H1 (cell line): ENCODE results near the gene RIPPLY1. TPM values are rescaled to one million over a fixed set of nuclear protein-coding genes. Genes with fewer than 3 reads are reported as not detected.

ENCODE experiments used
- CTCF ChIA-PET: fragments of 300-600 bp; sonication (Branson Sonifier 250); formaldehyde crosslinking; loops from one replicate; lab custom pipeline; 2021; ENCODE audit not compliant: partially characterized antibody; lab: Charles Lee
- POLR2A ChIA-PET: fragments of 300-600 bp; sonication (Branson Sonifier 250); formaldehyde crosslinking; loops from one replicate; lab custom pipeline; 2021; ENCODE audit warnings: inconsistent platforms; ENCODE audit not compliant: partially characterized antibody; lab: Charles Lee
- DNase-seq, 2 experiments: peaks; one replicate each; pipeline versions ENCODE4 v3.0.0 to v3.0.0-alpha.2; 2010 to 2022; ENCODE audit warnings: low spot score in 2 of 2, low read depth in 1 of 2, mixed read lengths in 1 of 2
- FAIRE-seq: peaks from 2 replicates; lab custom pipeline; 2011; peaks lifted over from hg19 to GRCh38; lab: Jason Lieb, UNC
- H2AFZ ChIP-seq: 2 replicates; pipeline ENCODE4 v1.8.1; 2012; ENCODE audit warnings: low read length, inconsistent platforms
- H2AK5ac ChIP-seq: 2 replicates; pipeline ENCODE4 v1.6.1; 2013; ENCODE audit warnings: low read depth, low read length
- H2BK120ac ChIP-seq: replicated peaks from 2 replicates; pipeline ENCODE3; 2013; ENCODE audit warnings: low read depth, low read length, inconsistent platforms
- H2BK12ac ChIP-seq: 2 replicates; pipeline ENCODE4 v1.6.1; 2013; ENCODE audit warnings: low read depth, low read length
- H2BK15ac ChIP-seq: 2 replicates; pipeline ENCODE4 v1.6.1; 2013; ENCODE audit warnings: low read length
- H2BK20ac ChIP-seq: 2 replicates; pipeline ENCODE4 v1.6.1; 2013; ENCODE audit warnings: low read length
- H2BK5ac ChIP-seq: 2 replicates; pipeline ENCODE4 v1.6.1; 2013; ENCODE audit warnings: low read depth, low read length
- H3K14ac ChIP-seq: 2 replicates; pipeline ENCODE4 v1.6.1; 2013; ENCODE audit warnings: inconsistent platforms; ENCODE audit not compliant: insufficient read length
- H3K18ac ChIP-seq: 2 replicates; pipeline ENCODE4 v1.6.1; 2013; ENCODE audit warnings: low read length; ENCODE audit errors: extremely low read depth
- H3K23ac ChIP-seq: 2 replicates; pipeline ENCODE4 v1.6.1; 2013; ENCODE audit warnings: inconsistent platforms; ENCODE audit not compliant: insufficient read length
- H3K23me2 ChIP-seq: 2 replicates; pipeline ENCODE4 v1.6.1; 2013; ENCODE audit warnings: low read depth, low read length
- H3K27ac ChIP-seq: 2 replicates; pipeline ENCODE4 v1.6.1; 2011; ENCODE audit warnings: low read depth, low read length, inconsistent platforms
- H3K27me3 ChIP-seq, 4 experiments: replicated peaks in 1 of 4; 1 replicate in 1 of 4; 2 replicates in 3 of 4; pipeline versions ENCODE4 v1.6.1 to v1.8.1; 2011 to 2013; ENCODE audit warnings: low read length in 3 of 4, mild to moderate bottlenecking in 3 of 4, inconsistent platforms in 2 of 4, mixed read lengths in 2 of 4, moderate library complexity in 1 of 4; ENCODE audit not compliant: control insufficient read depth in 3 of 4, insufficient read depth in 3 of 4; ENCODE audit errors: extremely low read depth in 1 of 4
- H3K36me3 ChIP-seq, 4 experiments: 2 replicates each; pipeline versions ENCODE4 v1.6.1 to v1.8.1; 2011 to 2013; ENCODE audit warnings: mild to moderate bottlenecking in 4 of 4, low read length in 3 of 4, moderate library complexity in 2 of 4, control low read depth in 1 of 4, inconsistent platforms in 1 of 4; ENCODE audit not compliant: insufficient read depth in 4 of 4, control insufficient read depth in 2 of 4
- H3K4ac ChIP-seq: replicated peaks from 2 replicates; pipeline ENCODE3; 2013; ENCODE audit warnings: low read length, low read depth, mixed read lengths, inconsistent platforms; ENCODE audit not compliant: insufficient read length
- H3K4me1 ChIP-seq, 4 experiments: replicated peaks in 1 of 4; 1 replicate in 1 of 4; 2 replicates in 3 of 4; pipeline versions ENCODE4 v1.6.1 to v1.8.1; 2011 to 2013; ENCODE audit warnings: low read length in 3 of 4, inconsistent platforms in 2 of 4, mixed read lengths in 1 of 4; ENCODE audit not compliant: insufficient read depth in 4 of 4, control insufficient read depth in 3 of 4
- H3K4me2 ChIP-seq, 2 experiments: 2 replicates each; pipeline versions ENCODE4 v1.6.1 to v1.8.1; 2011 to 2013; ENCODE audit warnings: low read depth in 2 of 2, low read length in 2 of 2, control low read depth in 1 of 2, inconsistent platforms in 1 of 2, mild to moderate bottlenecking in 1 of 2; ENCODE audit not compliant: insufficient read depth in 1 of 2
- H3K4me3 ChIP-seq, 4 experiments: fragments of 200-600, 300-600 bp in 1 of 4; sonication (generic), shearing (Covaris generic), sonication (Bioruptor Twin) in 1 of 4; 2 replicates each; pipeline versions ENCODE4 v1.5.1 to v1.8.1; 2011 to 2016; ENCODE audit warnings: low read length in 4 of 4, low read depth in 3 of 4, control low read depth in 2 of 4, inconsistent platforms in 2 of 4, mild to moderate bottlenecking in 2 of 4, mixed read lengths in 1 of 4, moderate library complexity in 1 of 4; ENCODE audit not compliant: insufficient read depth in 2 of 4; ENCODE audit errors: extremely low read depth in 1 of 4
- H3K56ac ChIP-seq: replicated peaks from 2 replicates; pipeline ENCODE3; 2013; ENCODE audit warnings: low read depth, mild to moderate bottlenecking, mixed read lengths, low read length, inconsistent platforms; ENCODE audit not compliant: insufficient read length
- H3K79me1 ChIP-seq: 2 replicates; pipeline ENCODE4 v1.6.1; 2013; ENCODE audit warnings: low read depth, low read length, control low read depth
- H3K79me2 ChIP-seq, 2 experiments: 2 replicates each; pipeline versions ENCODE4 v1.6.1 to v1.8.1; 2012 to 2013; ENCODE audit warnings: low read length in 2 of 2, mild to moderate bottlenecking in 2 of 2, inconsistent platforms in 1 of 2; ENCODE audit not compliant: insufficient read depth in 2 of 2, control insufficient read depth in 1 of 2
- H3K9ac ChIP-seq, 4 experiments: replicated peaks in 1 of 4; 1 replicate in 1 of 4; 2 replicates in 3 of 4; pipeline versions ENCODE4 v1.6.1 to v1.8.1; 2011 to 2013; ENCODE audit warnings: low read depth in 3 of 4, low read length in 3 of 4, control low read depth in 2 of 4, mild to moderate bottlenecking in 2 of 4, moderate library complexity in 2 of 4, inconsistent platforms in 1 of 4; ENCODE audit errors: extremely low read depth in 1 of 4
- H3K9me3 ChIP-seq, 2 experiments: 2 replicates each; pipeline versions ENCODE4 v1.6.1 to v1.8.1; 2012 to 2013; ENCODE audit warnings: mild to moderate bottlenecking in 2 of 2, moderate library complexity in 2 of 2, control low read depth in 1 of 2, inconsistent platforms in 1 of 2, low read depth in 1 of 2, low read length in 1 of 2, mixed read lengths in 1 of 2; ENCODE audit not compliant: insufficient read depth in 2 of 2
- H4K20me1 ChIP-seq, 2 experiments: replicated peaks in 1 of 2; 2 replicates each; pipeline versions ENCODE3 to v1.8.1; 2011 to 2013; ENCODE audit warnings: inconsistent platforms in 2 of 2, low read length in 2 of 2, mild to moderate bottlenecking in 1 of 2; ENCODE audit not compliant: insufficient read depth in 2 of 2, control insufficient read depth in 1 of 2
- H4K5ac ChIP-seq: 2 replicates; pipeline ENCODE4 v1.6.1; 2013; ENCODE audit warnings: low read length, low read depth, mixed read lengths, inconsistent platforms; ENCODE audit not compliant: insufficient read length
- H4K8ac ChIP-seq: 2 replicates; pipeline ENCODE4 v1.8.0; 2013; ENCODE audit warnings: mild to moderate bottlenecking, moderate library complexity, low read length, inconsistent platforms; ENCODE audit not compliant: insufficient read depth; ENCODE audit errors: extremely low read depth
- H4K91ac ChIP-seq: replicated peaks from 2 replicates; pipeline ENCODE3; 2013; ENCODE audit warnings: low read length, mixed read lengths, inconsistent platforms; ENCODE audit not compliant: insufficient read length
- BCL11A ChIP-seq, 2 experiments: IDR thresholded peaks; one replicate each; pipeline ENCODE4 v1.6.1; 2011; ENCODE audit warnings: low read depth in 2 of 2, low read length in 2 of 2, mild to moderate bottlenecking in 2 of 2
- CREB1 ChIP-seq: IDR thresholded peaks from 2 replicates; pipeline ENCODE4 v1.6.1; 2012; ENCODE audit warnings: inconsistent platforms
- WGBS, 2 experiments: shearing (Covaris generic) in 1 of 2; methylation state at CpG; one replicate each; pipeline versions ENCODE4 v1.1.6 to v1.1.7; 2013 to 2015; ENCODE audit warnings: low lambda C conversion rate in 2 of 2, mixed read lengths in 2 of 2, inconsistent platforms in 1 of 2, low coverage in 1 of 2, missing lambda C conversion rate in 1 of 2; ENCODE audit not compliant: insufficient replicate concordance in 2 of 2, insufficient coverage in 1 of 2, insufficient read length in 1 of 2; ENCODE audit errors: extremely low coverage in 1 of 2, missing lambda C conversion rate in 1 of 2; 5-methylcytosine and 5-hydroxymethylcytosine counted together
- polyA plus RNA-seq, 7 experiments: library from polyadenylated mRNA; depleted of rRNA in 3 of 7; stranded (reverse) in 5 of 7; unstranded in 2 of 7; fragments of >200 nt in 5 of 7; fragments of 200-250 nt in 2 of 7; gene quantifications; 1 replicate in 5 of 7; 2 replicates in 1 of 7; 4 replicates in 1 of 7; pipeline versions ENCODE4 v1.2.1 to v1.2.3, GENCODE V29; 2011 to 2013; ENCODE audit warnings: missing spikeins in 2 of 7, mixed read lengths in 2 of 7
- total RNA-seq: library from RNA; stranded (reverse); fragmentation: NEBNext Ultra II Directional; extraction: Animal tissue kit (Norgen Biotek cat#: 25700); gene quantifications from 2 replicates; pipeline ENCODE4 v1.2.1, GENCODE V29; 2021

RIPPLY1 gene
- total and polyA plus RNA-seq, 2 of the 8 experiments (the other 6 are each of a cell fraction or from before 2014, with no cell fraction given), result not detected

GRCh38 chrX:106939566-106939965, 36.4 kb upstream of the RIPPLY1 start:
- Histone ChIP-seq H2BK15ac (no peak overlapping the region), H3K79me1 (no peaks in the 10 kb centered on the region)

More at GRCh38 chrX:106939566-106939965, 36.4 kb upstream of the RIPPLY1 start:
- Histone ChIP-seq H3K36me3 (no peaks in the 10 kb centered on the region), H4K8ac (no peak overlapping the region), H2BK20ac (no peak overlapping the region), H3K27ac (no peak overlapping the region), H3K56ac (no peak overlapping the region), H3K9ac (no peak overlapping the region), H2BK120ac (no peak overlapping the region), H2AFZ (no peak overlapping the region), H3K9me3 (no peaks in the 10 kb centered on the region), H3K23me2 (no peaks in the 10 kb centered on the region), H4K91ac (no peak overlapping the region), H3K4ac (no peak overlapping the region), H2AK5ac (no peak overlapping the region), H3K14ac (no peak overlapping the region), H3K4me3 (no peak overlapping the region), H2BK12ac (no peak overlapping the region), H3K4me1 (no peaks in the 10 kb centered on the region), H3K23ac (no peak overlapping the region), H2BK5ac (no peak overlapping the region), H3K27me3 (no peaks in the 10 kb centered on the region), H4K5ac (no peak overlapping the region), H3K4me2 (no peak overlapping the region), H3K18ac (no peak overlapping the region), H4K20me1 (no peaks in the 10 kb centered on the region), H3K79me2 (no peaks in the 10 kb centered on the region)
- no peak for TF ChIP-seq CREB1
- TF ChIP-seq BCL11A (IDR thresholded peaks at IDR 0.05; ENCODE audit: low read depth in 2 of 2, low read length in 2 of 2), result no peak
- 74% methylated on average over 3 of the region's 3 CpGs; no CpG with 5 or more reads in 1 of the 2 experiments for WGBS, 2 experiments
- ChIA-PET CTCF (no interaction called here), POLR2A (no interaction called here)
- FAIRE-seq, result no peak
- DNase-seq, result no peak
